Stimulated activated naive CD8-positive, alpha-beta T cell treated with anti-CD3 and anti-CD28 coated beads, Interleukin-15, Interleukin-2, amounts not matched to agents 100 U/mL and 50 U/mL, for 24 hours (primary cell): Measurements from ENCODE around the gene TSPAN9.

Source experiments
- ATAC-seq: fragments of 150-1000 bp; cut with Tn5 transposase; one replicate; pipeline ENCODE4 v1.10.0; 2021
- DNase-seq: peaks from one replicate; pipeline ENCODE4 v3.0.0; 2021

Gene TSPAN9

DNA sequence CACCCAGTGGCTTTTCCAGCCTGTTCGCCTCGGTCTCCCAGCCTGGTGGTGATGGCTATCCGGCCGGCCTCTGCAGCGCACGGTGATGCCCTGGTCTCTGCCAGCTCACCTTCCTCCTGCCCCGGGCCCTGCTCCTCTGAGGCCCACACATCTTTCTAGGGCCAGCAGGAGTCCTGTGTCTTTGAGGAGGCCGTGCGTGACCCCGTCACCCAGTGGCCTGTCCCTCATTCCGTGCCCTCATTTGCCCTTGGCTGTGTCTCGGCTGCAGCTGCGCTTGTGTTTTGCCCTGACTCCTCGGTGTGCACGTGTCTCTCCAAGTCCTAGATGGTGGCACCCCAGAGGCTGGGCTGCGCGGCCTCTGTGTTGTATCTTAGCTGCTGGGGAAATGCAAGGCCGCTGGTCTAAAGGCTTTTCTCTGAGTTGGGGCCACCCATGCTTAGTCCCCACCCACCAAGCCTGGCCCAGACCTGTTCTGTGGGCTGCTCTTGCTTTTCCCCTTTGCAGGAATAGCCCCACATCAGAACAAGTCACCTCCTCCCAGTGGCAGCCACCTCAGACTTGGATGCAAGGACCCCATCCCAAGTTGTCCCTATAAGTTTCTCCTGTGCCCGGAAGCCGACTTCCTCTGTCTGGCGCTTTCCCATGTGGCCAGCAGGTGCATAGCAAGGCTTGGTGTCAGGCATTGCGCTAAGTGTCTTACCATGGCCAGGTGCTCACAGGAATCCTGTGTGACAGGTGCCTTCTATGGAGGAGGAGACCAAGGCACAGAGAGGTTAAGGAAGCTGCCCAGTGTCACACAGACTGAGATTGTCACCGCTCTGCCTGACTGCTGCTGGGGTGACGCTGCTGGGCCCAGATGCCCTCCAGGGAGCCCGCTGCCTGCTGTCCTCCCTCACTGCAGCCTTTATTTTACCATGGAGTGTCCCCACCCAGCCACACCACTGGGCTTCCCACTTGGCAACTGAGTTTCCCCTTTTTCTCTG lies 64.5 kb downstream of the TSPAN9 start:
- DNase-seq (no peak), ATAC-seq (no peak)

DNA sequence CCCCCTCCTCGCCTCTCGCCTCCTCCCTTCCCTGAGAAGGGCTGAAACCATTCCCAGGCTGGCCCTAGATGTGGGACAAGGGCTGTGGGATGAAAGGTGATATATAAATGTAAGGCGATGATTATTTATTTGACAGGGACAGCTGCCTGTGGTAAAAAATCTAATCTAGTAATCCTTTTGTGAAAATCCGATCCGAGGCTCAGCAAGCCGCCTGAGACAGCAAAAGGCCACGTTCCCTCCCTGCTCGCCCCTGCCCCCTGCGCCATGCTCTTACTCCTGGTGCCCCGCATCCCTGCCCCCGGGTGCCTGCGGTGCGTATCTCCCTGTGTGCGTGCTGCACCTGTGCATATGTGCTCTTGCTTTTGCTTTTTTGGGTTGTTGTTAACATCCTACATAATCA lies 65.2 kb downstream of the TSPAN9 start:
- ATAC-seq (no peak), DNase-seq (no peak)

DNA sequence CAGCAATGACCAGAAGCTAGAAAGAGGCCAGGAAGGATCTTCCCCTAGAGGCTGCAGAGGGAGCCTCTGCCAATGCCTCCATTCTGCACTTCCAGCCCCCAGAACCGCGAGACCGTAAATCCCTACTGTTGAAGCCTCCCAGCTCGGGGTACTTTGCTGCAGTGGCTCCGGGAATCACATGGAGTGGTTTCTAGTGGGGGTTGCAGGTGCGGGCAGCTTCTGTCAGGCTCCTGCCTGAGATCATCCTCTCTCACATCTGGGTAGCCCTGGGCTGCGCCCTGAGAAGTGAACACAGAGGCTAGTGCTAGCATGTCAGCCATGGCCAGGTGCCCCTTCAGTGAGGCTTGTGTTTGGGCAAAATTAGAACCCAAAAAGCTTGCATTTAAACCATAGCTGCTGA lies 67.3 kb downstream of the TSPAN9 start:
- no peak for DNase-seq
- ATAC-seq: no peak

DNA sequence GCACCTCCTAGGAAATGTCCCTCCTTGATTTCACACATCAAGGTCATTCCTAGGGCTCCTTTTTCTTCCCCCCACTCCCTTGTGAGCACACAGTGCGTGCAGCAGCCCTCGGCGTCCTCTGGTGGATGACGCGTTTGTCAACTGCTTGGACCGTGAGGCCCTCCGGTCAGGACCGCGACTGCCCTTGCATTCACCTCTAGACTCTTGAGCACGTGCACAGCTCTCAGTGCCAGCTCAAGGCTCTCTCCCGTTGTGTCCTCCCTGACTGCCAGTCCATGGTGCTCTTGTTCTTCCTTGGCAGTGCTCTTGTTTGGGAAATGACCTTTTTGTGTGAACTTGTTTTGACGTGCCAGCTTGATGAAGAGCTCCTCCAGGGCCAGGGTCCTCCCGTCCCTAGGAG lies 67.9 kb downstream of the TSPAN9 start:
- ATAC-seq (no peak), DNase-seq (no peak)

DNA sequence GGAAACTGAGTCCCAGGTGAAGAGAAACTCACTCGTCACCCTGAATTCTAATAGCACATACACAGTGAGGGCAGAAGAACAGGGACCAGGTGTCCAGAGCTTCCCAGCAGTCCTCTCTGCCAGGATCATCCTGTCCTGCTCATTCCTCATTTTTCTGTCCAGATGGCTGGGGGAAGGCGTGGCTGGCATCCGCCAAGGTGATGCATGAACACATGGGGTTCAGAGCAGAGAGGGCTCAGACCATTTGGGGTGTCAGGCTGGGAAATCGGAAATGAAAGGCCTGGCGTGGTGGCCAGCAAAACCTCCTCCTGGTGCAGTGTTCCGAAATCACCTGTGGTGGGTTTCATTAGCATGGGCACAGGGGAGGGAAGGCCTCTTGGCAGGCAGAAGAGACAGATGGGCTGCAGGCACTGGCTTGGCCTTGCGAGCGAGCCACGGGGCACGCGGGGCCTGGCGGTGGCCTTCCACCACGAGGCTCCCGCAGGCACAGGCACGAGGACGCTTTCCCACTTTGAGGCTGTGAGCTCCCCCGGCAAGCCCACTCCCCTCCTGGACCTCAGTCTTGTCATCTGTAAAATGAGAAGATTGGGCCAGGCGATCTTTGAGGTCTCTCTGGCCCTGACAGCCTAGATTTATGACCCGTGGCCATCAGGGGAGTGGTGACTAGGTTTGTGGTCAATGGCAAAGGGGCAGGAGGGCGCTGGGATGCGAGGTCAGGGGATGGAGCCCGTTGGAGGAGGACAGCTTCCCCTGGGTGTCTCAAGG lies 68.5 kb downstream of the TSPAN9 start:
- DNase-seq (no peak), ATAC-seq (no peak)

- DNase-seq (no peak), ATAC-seq (no peak)
Observed at GRCh38 chr12:3147260-3147659, 70.1 kb downstream of the TSPAN9 start.

DNA sequence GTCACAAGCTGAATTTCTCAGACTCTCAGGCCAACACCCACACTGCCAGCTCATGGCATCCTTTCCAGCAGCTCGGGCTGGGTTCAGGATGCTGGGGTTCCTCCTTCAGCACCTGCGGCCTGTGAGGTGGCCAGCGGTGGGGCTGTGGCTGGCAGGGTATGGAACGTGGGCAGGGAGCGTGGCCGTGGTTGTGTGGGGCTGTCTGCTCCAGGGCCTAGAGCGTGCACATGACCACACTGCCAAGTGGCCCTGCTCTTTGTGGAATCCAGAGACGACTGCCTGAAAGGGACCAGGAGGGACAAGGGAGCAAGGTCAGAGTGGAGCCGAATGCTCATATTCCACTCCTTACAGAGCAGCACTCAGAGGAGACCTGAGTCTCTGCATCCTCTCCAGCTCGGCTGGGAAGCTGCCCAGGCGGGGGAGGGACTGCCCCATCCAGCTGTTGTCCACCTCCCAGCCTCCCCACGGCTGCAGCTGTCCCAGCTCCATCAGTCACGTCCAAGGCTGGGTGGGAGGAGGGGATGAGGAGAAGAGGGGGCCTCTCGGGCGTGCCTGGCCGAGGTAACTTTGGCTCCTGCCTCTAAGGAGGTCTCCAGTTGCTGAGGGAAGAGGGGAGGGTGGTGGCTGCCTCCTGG lies 71.3 kb downstream of the TSPAN9 start:
- DNase-seq: no peak
- ATAC-seq: no peak

DNA sequence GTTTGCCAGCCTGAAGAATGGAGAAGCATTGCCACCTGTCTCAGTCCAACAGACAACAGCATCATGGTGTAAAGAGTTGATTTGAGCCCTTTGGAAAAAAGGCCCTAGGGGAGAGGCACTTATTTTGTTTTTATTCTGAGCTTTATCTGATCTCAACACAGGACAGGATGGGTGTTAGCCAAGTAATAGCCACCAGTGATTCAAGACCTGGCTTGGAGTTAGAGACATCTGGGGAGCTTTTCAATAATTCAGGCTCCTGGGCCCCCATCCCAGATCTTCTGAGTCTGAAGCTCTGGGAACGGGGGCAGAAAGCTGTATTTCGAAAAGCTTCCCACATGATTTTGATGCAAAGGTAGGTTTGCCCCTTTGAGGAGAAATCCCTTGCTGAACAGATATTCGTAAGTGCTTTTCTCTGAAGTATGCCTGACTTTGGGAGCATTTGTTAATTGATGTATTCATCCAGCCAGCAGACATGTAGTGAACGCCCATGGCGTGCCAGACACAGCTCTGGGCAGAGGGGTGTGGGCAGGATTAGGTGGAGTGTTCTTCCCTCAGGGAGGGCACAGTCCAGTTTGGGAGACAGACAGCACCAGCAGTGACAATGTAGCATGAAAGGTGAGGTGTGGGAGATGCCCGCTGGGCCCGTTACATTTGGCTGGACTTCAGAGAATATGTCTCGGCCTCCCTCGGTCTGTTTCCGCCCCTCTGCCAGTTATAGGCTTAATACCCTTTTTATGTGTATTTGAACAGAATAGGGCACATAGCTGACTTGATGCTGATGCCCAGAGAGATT lies 72.5 kb downstream of the TSPAN9 start:
- DNase-seq: no peak
- ATAC-seq: no peak

DNA sequence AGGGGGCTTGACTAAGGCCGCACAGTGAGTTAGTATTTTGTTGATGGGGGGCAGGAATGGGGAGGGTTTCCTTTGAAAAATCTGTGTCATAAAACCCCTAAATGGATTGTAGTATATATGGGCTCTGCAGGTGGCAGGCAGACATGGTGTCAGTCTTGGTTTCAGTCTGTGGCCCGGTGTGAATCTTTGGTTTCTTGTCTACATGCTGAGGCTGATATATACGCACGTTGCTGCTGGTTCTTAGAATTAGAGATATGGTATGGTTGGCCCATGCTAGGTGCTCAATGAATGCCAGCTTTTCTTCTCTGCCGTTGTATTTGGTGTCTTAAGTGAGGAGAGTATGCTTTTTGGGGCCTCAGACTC lies 73.1 kb downstream of the TSPAN9 start:
- DNase-seq: no peak
- ATAC-seq: no peak

- no peak for DNase-seq
- no peak for ATAC-seq
Observed at GRCh38 chr12:3150931-3151835, 74.0 kb downstream of the TSPAN9 start.

DNA sequence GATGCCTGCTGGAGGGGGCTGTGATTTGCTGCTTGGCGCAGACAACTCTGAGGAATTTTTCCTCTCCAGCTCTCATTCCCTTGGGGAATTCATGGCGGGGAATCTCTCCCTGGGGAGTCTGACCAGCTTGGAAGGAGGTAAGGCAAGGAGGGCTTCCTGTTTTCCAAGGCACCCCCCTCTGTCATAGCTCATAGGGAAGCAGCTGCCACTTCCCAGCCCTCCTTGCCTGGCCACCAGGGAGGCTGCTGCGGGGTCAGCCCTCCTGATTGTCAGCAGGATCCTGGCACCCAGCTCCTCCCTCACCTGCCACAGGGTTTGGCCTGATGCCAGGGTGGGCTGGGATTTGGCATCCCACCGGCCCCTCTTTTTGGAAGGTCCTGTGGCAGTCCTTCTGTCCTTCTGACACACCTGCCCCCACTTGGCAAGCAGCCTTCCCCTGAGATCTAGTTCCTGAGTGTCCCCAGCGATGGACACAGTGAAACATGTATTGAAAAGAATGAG lies 74.9 kb downstream of the TSPAN9 start:
- ATAC-seq (no peak), DNase-seq (no peak)

DNA sequence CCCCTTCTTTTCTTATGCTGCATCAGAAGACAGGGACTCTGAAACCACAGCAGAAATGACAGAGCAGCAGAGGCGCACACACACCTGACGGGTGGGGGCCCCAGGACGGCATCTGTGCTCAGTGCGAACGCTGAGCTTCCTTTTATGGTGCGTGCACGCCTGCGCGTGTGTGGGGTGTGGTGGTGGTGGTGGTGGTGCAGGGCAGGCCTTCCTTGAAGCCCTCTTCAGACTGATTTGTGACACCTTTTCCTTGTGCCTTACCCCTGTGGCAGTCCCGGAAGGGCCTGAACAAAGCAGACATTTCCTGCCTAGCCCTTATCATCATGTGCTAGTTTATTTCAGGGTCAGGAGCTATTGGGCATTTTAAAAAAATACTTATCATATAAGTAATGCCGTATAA lies 75.7 kb downstream of the TSPAN9 start:
- ATAC-seq (peak; percentile 52), DNase-seq (peak; percentile 33)

DNA sequence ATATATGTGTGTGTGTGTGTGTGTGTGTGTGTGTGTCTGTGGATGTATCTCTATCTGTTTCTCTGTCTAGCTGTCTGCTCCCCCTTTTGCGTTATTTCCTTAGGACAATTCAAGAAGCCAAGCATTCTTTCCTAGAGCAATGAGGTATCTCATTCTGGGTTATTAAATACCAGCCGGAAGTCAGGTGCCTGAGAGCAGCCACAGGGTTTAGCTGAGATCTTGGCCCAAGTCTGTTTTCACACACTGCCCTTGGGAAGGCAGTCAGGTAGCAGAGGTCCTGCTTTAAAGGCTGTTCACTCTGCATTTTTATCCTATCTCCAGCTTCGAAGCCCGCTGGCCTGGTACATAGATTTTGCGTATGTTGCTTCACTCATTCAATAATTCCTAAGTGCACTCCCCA lies 76.8 kb downstream of the TSPAN9 start:
- DNase-seq: no peak
- no peak for ATAC-seq

DNA sequence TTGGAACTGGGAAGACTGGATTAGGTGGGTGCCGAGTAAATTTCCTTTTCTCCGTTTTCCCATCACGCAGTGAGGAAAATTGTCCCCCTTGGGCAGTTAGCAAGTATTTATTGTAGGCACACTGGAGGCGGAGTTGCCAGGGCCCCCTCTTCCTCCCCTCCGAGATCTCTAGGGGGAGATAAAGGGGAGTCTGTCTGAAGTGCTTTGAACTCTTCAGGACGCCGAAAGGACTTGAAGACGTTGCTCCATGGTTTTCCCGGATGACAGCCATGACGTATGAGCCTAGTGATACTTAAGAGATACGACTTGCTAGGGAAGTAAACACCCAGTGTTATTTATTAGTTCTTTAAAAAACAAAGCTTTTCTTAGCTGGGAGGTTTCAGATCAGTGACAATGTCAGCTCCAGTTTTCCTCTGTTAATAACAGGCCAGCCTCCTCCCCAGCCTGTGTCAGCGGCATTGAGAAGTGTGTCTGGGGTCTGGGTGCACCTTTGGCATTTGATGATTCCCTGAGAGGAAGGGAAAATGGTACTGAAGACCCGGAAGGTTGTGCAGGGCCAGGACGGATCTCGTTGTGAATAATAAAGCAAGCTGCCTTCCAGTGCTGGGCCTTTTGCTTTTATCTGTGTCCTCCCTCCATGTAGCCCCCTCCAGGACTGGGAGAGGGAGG lies 78.7 kb downstream of the TSPAN9 start:
- ATAC-seq (no peak), DNase-seq (no peak)

GRCh38 chr12:3157581-3158323 lies 80.6 kb downstream of the TSPAN9 start:
- no peak for DNase-seq
- ATAC-seq: no peak

GRCh38 chr12:3158851-3159465 lies 81.8 kb downstream of the TSPAN9 start:
- DNase-seq: no peak

GRCh38 chr12:3160081-3160480 lies 82.9 kb downstream of the TSPAN9 start:
- ATAC-seq: no peak
- DNase-seq: no peak

More at GRCh38 chr12:3158851-3159465, 81.8 kb downstream of the TSPAN9 start:
- ATAC-seq: no peak

GRCh38 chr12:3161861-3162260 lies 84.7 kb downstream of the TSPAN9 start:
- DNase-seq (no peak), ATAC-seq (no peak)

DNA sequence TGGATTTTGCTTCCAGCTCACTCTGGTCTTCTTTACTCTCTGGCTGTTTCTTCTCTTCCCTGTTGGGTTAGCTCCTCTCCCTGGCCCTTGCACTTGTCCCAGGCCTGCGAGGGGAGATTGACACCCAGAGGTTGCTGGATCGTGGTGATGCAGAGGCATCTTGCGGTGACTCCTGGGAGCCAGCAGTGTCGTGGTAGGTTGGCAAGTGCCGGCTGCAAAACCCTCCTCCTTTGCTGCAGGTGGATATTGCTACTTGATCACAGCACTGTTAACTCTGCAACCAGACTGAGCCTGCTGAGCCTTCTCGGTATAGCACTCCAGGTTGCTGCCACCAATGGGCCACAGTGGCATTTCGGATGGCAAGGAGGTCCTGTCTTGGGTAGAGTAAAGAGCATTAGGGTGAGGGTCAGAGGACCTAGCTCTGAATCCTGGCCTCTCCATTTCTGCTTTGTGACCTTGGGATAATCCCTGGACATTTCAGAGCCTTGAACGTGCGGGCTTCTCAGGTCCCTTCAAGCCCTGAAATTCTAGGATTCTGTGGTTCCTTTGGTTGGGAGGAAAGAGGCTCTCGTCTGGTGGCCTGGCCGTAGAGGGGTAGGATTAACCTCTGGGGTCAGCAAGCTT lies 87.4 kb downstream of the TSPAN9 start:
- DNase-seq (no peak), ATAC-seq (no peak)
